HG03025 (cell line): Measurements from ENCODE around the gene KCNK13.

Source experiments
- ATAC-seq: cut with Tn5 transposase; IDR thresholded peaks from one replicate; pipeline ENCODE4 v1.9.1; 2021; ENCODE audit warnings: mild to moderate bottlenecking, moderate library complexity; ENCODE audit not compliant: unreplicated experiment, low FRiP score

The KCNK13 gene

DNA sequence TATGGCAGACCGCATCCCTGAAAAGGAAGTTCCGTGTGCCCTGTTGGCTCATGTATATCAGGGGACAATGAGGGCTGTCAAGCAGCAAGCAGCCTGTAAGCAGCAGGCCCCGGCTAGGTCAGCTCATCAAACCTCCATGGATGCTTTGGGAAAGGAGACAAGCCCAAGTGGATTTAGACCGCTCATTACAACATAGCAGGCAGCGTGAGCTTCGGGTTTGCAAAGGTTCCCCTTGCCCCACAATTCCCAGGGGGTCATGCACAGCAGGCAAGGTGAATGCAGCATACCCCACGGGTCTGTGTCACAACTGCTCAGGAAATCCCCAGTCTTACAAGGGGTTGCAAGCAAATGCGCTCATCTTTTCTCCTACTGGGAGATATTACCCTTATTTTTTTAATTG, 54.6 kb downstream of the KCNK13 start:
- ATAC-seq = no peak

GRCh38 chr14:90118027-90118426, 56.2 kb downstream of the KCNK13 start:
- no peak for ATAC-seq

DNA sequence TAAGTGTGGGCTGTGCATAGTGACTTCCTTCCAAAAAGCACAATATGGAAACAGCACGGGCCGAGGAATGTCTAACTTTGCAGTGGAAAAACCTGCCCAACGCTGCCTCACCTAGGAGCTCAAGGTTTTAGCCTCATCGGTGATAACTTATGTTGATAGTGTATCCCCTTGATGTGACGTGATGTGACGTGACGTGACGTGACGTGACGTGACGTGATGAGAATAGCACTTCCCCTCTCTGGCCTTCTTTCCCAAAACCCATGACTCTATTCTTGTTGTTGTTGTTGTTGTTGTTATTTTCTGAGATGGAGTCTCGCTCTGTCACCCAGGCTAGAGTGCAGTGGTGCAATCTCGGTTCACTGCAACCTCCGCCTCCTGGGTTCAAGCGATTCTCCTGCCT, 64.5 kb downstream of the KCNK13 start:
- ATAC-seq = no peak

DNA sequence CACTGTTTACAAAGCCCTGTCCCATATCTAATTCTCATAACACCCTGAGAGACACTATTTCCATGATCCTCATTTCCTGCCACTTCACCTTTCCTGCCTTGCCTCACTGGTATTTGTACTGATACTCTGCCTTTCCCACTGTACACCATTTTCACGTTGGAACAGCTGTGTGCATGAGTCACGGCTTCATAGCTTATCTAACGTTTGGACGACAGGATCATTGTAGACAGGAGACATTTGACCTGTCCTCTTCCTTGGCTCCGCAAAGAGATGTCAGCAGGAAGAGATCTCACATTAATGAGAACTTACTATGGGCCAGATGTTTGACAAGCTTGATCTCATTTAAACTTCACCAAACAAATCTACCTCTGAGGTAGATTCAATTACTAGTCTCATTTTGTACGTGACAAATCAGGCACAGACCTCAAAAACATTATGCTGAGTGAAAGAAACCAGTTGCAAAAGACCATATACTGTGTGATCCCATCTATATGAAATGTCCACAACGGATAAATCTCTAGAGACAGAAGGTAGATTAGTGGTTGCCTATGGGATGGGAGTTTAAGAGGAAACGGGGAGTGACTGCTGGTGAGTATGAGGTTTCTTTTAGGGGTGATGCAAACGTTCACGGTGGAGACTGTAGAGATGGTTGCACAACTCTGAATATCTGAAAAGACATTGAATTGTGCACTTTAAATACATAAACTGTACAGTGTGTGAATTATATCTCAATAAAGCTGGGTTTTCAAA, 71.2 kb downstream of the KCNK13 start:
- ATAC-seq = no peak

- no peak for ATAC-seq
Observed at GRCh38 chr14:90136904-90137303, 75.1 kb downstream of the KCNK13 start.

- ATAC-seq = no peak
Observed at GRCh38 chr14:90137807-90138206, 76.0 kb downstream of the KCNK13 start.

DNA sequence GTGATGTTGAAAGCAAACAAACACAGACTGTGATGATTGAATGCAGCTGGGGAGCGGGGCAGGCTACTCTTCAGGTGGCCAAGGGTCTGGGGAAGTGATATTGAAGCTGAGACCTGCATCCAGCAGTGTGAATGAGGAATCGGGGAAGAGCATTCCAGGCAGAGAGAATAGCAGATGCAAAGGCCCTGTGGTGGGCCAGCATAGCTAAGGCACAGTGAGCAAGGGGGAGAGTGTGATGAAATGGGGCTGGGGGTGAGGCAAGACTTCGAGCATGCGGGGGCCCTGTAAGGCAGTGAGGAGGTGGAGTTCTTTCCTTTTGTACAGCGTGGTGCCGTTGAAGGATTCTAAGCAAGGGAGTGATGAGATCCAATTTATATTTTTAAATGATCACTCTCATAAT, 77.4 kb downstream of the KCNK13 start:
- no peak for ATAC-seq

DNA sequence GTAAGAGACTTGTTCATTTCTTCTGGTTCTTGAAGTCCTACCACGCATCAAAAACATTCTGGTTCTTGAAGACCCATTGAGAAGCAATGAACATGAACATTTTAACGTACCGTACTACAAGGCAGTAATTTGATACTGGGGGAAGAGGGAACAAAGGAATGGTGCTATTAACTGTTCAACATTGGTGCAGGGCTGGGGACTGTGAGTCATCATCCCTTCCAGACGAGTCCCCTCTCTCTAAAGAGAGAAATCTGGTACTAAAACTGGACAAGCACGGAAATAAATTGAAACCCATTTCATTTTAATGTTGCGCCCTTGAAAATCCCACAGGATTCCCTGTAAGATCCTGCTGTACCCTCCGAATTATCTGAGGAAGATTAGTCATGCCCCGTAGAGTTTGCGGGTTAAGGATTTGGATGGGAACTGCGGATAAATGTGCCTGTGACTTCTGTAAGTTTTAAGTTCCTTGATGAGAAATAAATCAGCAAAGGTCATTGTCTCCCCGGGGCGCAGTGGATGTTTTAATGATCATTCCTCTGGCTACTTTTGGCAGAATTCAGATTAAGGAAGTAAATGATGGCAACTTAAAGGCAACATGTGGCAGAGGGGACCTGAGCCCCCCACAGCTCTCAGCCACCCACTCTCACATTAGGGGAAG, 78.6 kb downstream of the KCNK13 start:
- ATAC-seq = no peak

DNA sequence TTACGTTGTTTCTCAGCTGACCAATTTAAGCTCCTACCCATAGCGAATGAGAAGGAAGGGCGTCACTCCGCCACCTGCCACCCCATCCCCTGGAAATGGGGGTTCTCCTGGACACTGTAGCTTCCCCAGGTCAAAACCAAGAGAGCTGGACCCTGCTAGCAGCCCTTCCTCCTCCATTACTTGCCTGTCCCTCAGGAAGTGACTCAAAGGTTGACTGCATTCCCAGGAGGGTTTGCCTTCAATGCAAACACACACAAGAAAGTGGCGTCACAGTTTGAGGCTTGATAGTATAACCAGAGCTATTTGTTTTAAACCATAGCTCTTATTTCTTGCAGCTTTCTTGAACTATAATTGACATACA, 79.1 kb downstream of the KCNK13 start:
- ATAC-seq = no peak

- ATAC-seq = no peak
Observed at GRCh38 chr14:90153429-90153828, 91.6 kb downstream of the KCNK13 start.

- no peak for ATAC-seq
Observed at GRCh38 chr14:90154110-90154509, 92.3 kb downstream of the KCNK13 start.

DNA sequence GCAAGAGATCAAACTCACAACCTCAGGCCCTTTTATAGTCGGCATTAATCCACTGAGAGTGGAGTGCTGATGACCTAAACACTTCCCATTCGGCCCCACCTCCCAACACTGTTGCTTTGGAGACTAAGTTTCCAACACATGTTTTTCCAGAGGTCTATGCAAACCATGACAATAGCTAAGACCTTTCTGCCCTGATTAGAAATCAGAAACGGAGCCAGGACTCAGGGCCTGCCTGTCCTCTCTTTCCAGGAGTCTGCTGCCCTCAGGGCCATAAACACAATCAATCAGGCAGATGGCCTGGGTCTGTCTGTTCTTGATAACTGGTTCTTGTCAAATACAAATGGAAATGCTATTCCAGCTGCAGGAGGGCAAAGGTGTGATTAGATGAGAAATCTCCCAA, 97.4 kb downstream of the KCNK13 start:
- ATAC-seq = no peak

GRCh38 chr14:90159688-90160087, 97.9 kb downstream of the KCNK13 start:
- no peak for ATAC-seq

DNA sequence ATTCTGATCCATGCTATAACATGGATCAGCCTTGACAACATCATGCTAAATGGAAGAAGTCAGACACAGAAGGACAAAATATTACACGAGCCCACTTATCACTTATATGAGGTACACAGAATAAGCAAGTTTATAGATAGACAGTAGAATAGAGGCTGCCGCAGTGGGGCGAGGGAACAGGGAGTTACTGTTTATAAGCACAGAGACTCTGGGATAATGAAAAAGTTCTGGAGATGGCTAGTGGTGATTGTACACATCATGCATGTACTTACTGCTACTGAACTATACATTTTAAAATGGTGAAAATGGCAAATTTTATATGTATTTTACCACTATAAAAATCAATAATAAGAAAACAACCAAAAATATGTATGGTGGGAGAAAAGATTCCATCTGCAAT, 99.3 kb downstream of the KCNK13 start:
- ATAC-seq = no peak

DNA sequence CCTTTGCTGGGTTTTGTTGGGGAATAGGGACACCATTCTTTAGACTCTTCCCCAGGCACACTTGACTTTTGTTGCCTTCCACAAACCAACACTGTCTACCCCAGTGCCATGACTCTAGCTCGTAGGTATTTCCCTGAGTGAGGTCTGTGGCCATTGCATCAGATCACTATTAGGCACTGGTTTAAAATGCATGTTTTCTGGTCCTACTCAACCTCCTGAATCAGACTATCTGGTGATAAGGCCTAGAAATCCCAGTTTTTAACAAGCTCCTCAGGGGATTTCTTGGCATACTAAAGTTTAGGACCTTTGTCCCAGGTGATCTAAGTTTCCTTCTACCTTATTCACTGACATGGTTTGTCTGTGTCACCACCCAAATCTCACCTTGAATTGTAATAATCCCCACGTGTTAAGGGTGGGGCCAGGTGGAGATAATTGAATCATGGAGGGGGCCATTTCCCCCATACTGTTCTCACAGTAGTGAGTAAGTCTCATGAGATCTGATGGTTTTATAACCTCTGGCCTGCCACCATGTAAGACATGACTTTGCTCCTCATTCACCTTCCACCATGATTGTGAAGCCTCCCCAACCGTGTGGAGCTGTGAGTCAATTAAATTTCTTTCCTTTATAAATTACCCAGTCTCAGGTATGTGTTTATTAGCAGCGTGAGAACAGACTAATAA, 106.8 kb downstream of the KCNK13 start:
- ATAC-seq = no peak

DNA sequence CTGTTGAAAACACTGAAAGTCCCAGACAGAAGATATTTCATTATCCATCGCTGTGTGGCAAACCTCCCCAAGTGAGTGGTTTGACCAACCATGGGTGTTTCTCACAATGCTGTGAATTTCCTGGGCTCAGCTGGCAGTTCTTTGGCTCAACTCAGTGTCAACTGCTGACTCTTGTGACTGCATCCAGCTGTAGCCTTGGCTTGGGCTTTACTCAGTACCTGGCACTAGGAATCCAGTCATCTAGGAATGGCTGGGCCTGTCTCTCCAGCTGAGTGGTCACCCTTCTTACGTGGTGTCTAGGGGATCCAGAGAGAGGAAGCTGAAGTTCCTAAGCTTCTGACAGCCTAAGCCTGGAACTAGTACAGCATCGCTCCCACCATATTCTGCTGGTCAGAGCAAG, 113.8 kb downstream of the KCNK13 start:
- no peak for ATAC-seq

- no peak for ATAC-seq
Observed at GRCh38 chr14:90177539-90178189, 115.9 kb downstream of the KCNK13 start.

DNA sequence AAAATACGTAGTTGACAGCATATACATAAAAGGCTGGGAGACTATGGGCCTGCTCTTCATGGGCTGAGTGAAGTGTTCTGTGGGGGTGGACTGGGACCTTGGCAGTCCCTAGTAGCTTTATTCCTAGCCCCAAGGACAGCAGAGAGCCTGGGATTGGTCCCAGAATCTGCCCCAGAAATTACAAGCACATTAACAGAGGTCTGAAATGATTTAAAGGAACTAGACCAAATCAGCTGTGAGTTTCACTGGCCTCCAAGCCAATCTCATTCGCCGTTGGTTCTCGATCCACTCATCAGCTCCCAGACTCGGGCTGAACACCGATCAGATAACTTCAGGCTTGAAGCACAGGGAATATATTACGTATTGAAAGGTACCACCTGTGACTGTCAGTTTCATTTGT, 117.6 kb downstream of the KCNK13 start:
- ATAC-seq = no peak

DNA sequence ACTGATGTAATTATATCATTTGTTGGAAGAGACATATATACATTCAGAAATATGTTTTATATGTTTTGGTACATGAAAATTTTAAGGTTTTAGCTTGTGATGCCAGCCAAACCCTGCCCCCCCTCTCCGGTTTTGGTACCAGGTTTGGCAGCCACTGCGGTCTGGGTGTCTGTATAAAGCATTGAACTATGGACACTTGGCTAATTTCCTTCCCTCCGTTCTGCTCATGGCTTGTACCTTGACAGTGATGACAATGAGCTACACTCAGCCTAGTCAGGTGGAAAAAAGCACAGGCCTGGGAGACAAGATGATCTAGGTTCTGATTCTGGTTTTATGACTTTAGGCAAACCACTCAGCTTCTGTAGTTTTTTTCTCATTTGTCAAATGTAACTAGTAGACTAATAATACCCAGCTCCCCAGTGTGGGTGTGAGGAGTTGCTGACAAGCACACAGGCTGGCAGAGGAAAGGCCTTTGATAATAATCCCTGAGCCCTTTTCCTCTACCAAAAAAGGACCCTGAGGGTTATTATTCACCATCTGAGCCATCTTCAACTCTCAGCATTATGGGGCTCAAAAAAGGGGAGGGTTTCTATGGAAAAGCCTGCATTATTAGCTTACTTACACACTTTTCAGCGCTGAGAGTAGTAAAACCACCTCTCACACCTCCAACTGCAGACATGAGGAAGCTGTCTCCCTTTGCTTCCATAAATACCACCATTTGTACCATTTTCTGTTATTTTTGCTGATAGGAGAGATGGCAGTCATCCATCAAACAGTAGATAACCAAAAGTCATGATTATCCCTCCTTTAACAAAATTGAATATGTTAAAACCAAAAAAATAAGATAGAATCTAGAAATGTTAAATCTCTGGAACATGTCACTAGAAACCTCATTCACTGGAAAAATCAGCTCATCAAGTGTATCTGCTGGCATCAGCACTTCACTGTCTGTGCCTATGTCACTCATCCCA, 118.3 kb downstream of the KCNK13 start:
- ATAC-seq = no peak

GRCh38 chr14:90184094-90184493, 122.3 kb downstream of the KCNK13 start:
- ATAC-seq = no peak
